HK-2 (cell line): ENCODE results near the gene BIVM.

Experiments
- DNase-seq: peaks from one replicate; pipeline ENCODE4 v3.0.0-alpha.2; 2018; ENCODE audit not compliant: unreplicated experiment

BIVM gene

DNA sequence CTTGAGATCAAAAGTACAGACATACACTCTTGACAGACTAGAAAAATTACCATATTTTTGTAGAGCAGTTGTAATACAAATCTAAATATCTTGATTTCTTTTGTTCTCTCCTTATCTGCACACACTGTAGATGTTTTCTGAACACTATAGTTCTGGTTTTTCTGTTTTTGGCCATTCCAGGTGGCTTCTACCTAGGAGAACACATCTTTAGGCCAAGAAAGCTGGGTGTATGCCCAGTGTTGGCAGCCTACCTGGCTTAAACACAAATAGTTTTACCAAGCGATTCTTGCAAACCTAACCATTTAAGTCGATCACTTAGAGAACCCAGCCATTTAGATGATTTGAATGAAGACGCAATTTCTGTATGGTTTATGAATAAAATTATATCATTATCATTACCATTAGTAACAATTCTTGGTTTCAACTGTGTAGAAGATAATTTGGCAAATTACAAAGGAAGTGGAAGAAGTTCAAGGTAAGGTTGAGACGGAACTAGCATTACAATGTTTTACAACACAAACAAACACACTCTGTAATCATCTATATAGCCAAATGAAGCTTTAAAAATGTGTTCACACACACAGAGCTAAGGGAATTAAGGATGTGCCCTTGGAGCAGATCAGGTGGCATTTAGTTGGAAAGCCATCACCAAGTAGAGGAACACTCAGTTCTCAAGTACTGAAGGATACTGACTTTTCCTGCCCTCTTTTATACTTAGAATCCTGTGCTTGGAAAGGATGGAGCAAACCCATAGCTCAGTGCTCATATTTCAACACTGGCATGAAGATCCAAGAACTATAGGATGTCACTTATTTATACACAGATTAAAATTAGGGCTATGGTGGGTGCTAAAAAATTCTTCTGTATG is 83.1 kb downstream of the BIVM start:
- DNase-seq = no peak
